ENCODE data around the gene VCP. TPM values are rescaled to one million over a fixed set of nuclear protein-coding genes. Genes with fewer than 3 reads are reported as not detected.

Gene VCP
- total RNA-seq, 1 donor from 2014 or later = 335 TPM

DNA sequence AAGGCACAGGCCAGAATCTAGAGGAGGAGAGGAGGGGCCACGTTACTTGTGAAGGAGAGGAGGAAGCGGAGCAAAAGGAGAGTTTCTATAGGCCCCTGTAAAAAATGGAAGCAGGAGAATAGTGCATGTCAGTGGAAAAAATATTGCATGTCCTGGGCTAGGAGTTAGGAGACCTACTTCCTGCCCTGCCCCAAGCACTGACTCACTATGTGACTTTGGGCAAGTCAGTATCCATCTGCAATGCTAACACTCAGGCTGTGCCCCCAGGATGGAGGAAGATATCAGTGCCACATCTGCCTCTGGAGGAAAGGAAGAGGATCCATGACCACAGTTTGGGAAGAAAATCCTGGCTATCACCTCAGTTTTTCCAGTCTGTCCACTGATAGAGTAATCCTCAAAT is 17.0 kb upstream of the VCP start:
- H3K4me3 Mint-ChIP-seq = no peak overlapping the region
- H3K27me3 Mint-ChIP-seq = no peaks in the 10 kb centered on the region
- H3K9me3 Mint-ChIP-seq = no peaks in the 10 kb centered on the region
- intact Hi-C loops (cut with micrococcal nuclease) = no loop called here
- H3K36me3 Mint-ChIP-seq (ENCODE audit: low read depth) = peaks cover 47% of the 10 kb centered on the region
- no peak overlapping the region for H3K27ac Mint-ChIP-seq
- no peak for DNase-seq
- peaks cover under 1% of the 10 kb centered on the region for H3K4me1 Mint-ChIP-seq

GRCh38 chr9:35085078-35085477 is 12.7 kb upstream of the VCP start:
- H3K36me3 Mint-ChIP-seq (ENCODE audit: low read depth) = peaks cover 24% of the 10 kb centered on the region
- DNase-seq = no peak
- intact Hi-C loops (cut with micrococcal nuclease) = no loop called here
- H3K27ac Mint-ChIP-seq = no peak overlapping the region
- no peaks in the 10 kb centered on the region for H3K27me3 Mint-ChIP-seq
- no peaks in the 10 kb centered on the region for H3K9me3 Mint-ChIP-seq
- peaks cover 3% of the 10 kb centered on the region for H3K4me1 Mint-ChIP-seq
- no peak overlapping the region for H3K4me3 Mint-ChIP-seq

- Mint-ChIP-seq H3K4me3 (peak within 1 kb of the TSS; percentile 99), H3K27ac (peak within 1 kb of the TSS; percentile 100), H3K9me3 (no peaks in the 10 kb centered on the region), H3K4me1 (peaks cover 30% of the 10 kb centered on the region), H3K27me3 (no peaks in the 10 kb centered on the region), H3K36me3 (ENCODE audit: low read depth) (peaks cover 24% of the 10 kb centered on the region)
- peak; percentile 96 for DNase-seq
- intact Hi-C loops (cut with micrococcal nuclease) = loop anchor here (1.0 kb wide), 5 partner anchors 7 to 35 kb away; partner anchors contain the start of genes PIGO, STOML2 and VCP
Observed at GRCh38 chr9:35079426-35080341, 7.3 kb upstream of the VCP start, which contains the start of gene FANCG. Gene FANCG, minus strand, starts transcription at chr9:35079942. Its CDS starts 418 bp downstream, at chr9:35079524.

DNA sequence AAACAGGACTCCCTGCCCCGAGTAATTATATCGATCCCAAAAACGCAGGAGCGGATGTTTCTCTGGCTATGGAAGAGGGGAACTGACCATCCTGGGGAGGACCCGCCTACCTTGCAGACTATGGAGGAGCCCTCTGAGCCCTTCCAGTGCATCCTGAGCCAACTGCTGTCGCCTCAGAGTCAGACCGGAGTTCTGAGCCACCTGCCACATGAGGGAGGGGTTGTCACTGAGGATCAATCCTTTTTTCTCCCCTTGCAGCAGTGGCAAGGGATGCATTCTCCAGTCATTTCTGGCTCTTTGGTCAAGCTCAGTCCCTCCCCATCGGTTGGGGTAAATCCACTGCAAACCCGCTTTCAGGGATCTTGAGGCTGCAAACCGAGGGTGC is 6.6 kb upstream of the VCP start:
- Mint-ChIP-seq H3K27me3 (no peaks in the 10 kb centered on the region), H3K4me1 (peaks cover 33% of the 10 kb centered on the region), H3K9me3 (no peaks in the 10 kb centered on the region), H3K27ac (peak overlapping the region; percentile 100), H3K36me3 (ENCODE audit: low read depth) (peaks cover 31% of the 10 kb centered on the region), H3K4me3 (peak overlapping the region; percentile 99)
- intact Hi-C loops (cut with micrococcal nuclease) = loop anchor here (1.0 kb wide), 2 partner anchors 24 to 32 kb away; partner anchors contain the start of gene STOML2
- no peak for DNase-seq

- Mint-ChIP-seq H3K36me3 (ENCODE audit: low read depth) (peaks cover 39% of the 10 kb centered on the region), H3K4me3 (peak overlapping the region; percentile 99), H3K27me3 (no peaks in the 10 kb centered on the region), H3K9me3 (no peaks in the 10 kb centered on the region), H3K4me1 (peaks cover 34% of the 10 kb centered on the region), H3K27ac (peak overlapping the region; percentile 100)
- intact Hi-C loops (cut with micrococcal nuclease) = no loop called here
- DNase-seq = no peak
Observed at GRCh38 chr9:35078066-35078465, 5.6 kb upstream of the VCP start.

DNA sequence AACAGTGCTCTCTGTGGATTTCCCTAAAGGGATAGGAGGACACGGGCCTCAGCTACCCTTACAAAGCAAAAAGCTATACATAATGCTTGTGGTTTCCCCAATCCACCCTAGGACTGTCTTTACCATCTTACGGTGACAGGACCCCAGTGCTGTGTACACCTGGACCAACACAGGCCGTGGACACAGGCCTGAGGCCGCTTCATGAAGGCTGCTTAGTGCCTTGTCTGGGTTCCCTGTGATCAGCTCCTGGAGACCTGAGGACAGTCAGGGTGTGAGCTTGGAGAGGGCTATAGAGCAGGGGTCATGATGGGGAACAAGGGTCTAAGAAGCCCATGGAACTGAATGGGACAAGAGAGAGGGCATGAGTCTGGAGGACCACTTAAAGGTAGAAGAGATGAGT is 4.4 kb upstream of the VCP start:
- peaks cover 39% of the 10 kb centered on the region for H3K36me3 Mint-ChIP-seq (ENCODE audit: low read depth)
- H3K27me3 Mint-ChIP-seq = no peaks in the 10 kb centered on the region
- H3K27ac Mint-ChIP-seq = peak overlapping the region; percentile 25
- peak overlapping the region; percentile 99 for H3K4me3 Mint-ChIP-seq
- no peaks in the 10 kb centered on the region for H3K9me3 Mint-ChIP-seq
- H3K4me1 Mint-ChIP-seq = peaks cover 38% of the 10 kb centered on the region
- no peak for DNase-seq
- intact Hi-C loops (cut with micrococcal nuclease) = no loop called here

- peaks cover 42% of the 10 kb centered on the region for H3K4me1 Mint-ChIP-seq
- DNase-seq = no peak
- no peak overlapping the region for H3K4me3 Mint-ChIP-seq
- intact Hi-C loops (cut with micrococcal nuclease) = no loop called here
- no peaks in the 10 kb centered on the region for H3K9me3 Mint-ChIP-seq
- no peak overlapping the region for H3K27ac Mint-ChIP-seq
- H3K27me3 Mint-ChIP-seq = no peaks in the 10 kb centered on the region
- H3K36me3 Mint-ChIP-seq (ENCODE audit: low read depth) = peaks cover 50% of the 10 kb centered on the region
Observed at GRCh38 chr9:35075358-35075757, 2.9 kb upstream of the VCP start.

- H3K4me3 Mint-ChIP-seq = no peak overlapping the region
- intact Hi-C loops (cut with micrococcal nuclease) = no loop called here
- peaks cover 41% of the 10 kb centered on the region for H3K4me1 Mint-ChIP-seq
- no peak for DNase-seq
- H3K9me3 Mint-ChIP-seq = no peaks in the 10 kb centered on the region
- H3K27ac Mint-ChIP-seq = no peak overlapping the region
- peaks cover 55% of the 10 kb centered on the region for H3K36me3 Mint-ChIP-seq (ENCODE audit: low read depth)
- no peaks in the 10 kb centered on the region for H3K27me3 Mint-ChIP-seq
Observed at GRCh38 chr9:35074791-35075190, 2.4 kb upstream of the VCP start.

DNA sequence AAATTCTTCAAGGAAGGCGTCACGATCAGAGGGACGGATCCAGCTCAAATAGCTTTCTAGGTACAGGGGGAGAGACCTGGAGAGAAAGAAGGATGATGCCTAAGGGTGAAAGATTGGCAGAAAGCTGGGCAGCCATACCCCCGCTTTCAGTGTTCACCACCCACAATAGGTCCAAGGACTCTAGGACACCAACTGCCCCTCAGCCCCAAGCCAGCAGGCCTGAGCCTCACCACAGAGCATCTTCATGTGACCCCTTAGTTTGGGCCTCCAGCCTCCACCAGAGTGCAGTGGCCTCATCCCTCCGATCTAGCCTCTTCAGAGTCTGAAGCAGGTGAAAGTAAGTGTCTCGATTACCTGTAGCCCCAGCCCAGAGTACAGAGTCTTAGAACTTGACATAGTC is 1.7 kb upstream of the VCP start:
- no peak for DNase-seq
- Mint-ChIP-seq H3K4me1 (peaks cover 44% of the 10 kb centered on the region), H3K27ac (no peak overlapping the region), H3K9me3 (no peaks in the 10 kb centered on the region), H3K27me3 (no peaks in the 10 kb centered on the region), H3K36me3 (ENCODE audit: low read depth) (peaks cover 57% of the 10 kb centered on the region), H3K4me3 (no peak overlapping the region)
- intact Hi-C loops (cut with micrococcal nuclease) = no loop called here

GRCh38 chr9:35073279-35073612 is 821 bp upstream of the VCP start:
- Mint-ChIP-seq H3K9me3 (no peaks in the 10 kb centered on the region), H3K27ac (peak overlapping the region; percentile 92), H3K4me3 (peak overlapping the region; percentile 95), H3K4me1 (peaks cover 47% of the 10 kb centered on the region), H3K27me3 (no peaks in the 10 kb centered on the region), H3K36me3 (ENCODE audit: low read depth) (peaks cover 64% of the 10 kb centered on the region)
- intact Hi-C loops (cut with micrococcal nuclease) = no loop called here
- DNase-seq = no peak

DNA sequence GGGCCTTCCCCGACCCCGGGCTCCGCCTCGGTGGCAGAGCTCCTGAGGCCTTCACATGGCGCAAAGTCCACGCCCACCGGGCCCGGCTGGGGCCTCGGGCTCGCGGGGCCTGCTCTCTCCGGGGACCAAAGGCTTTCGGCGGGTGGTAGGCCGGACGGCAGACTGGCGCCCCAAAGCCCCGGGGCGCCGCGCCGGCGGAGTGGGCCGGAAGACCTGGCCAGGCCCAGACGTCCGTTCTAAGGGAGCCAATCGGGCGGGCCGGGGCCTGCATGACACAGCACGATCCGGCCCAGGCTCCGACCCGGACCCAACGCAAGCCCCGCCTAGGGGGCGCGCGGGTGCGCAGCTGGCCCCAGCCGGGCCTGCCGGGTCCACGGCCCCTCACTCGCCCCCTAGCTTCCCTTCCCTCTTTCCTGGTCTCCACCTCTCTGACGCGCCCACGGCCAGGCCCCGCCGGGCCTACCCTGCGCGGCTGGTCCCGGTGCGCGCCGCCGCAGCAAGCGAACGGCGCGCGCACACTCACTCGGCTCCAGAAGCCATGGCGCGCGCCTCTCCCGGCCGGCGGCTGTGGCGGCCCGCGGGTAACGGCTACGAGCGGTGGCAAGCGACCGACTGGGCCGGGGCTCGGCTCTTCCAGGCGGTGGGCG is 488 bp downstream of the VCP start:
- H3K9me3 Mint-ChIP-seq = no peaks in the 10 kb centered on the region
- H3K4me1 Mint-ChIP-seq = peaks cover 46% of the 10 kb centered on the region
- peak overlapping the region; percentile 94 for H3K27ac Mint-ChIP-seq
- peak overlapping the region; percentile 95 for H3K4me3 Mint-ChIP-seq
- peaks cover 72% of the 10 kb centered on the region for H3K36me3 Mint-ChIP-seq (ENCODE audit: low read depth)
- H3K27me3 Mint-ChIP-seq = no peaks in the 10 kb centered on the region
- peak; percentile 93 for DNase-seq
- intact Hi-C loops (cut with micrococcal nuclease) = loop anchor here (1.0 kb wide), 5 partner anchors 8 to 743 kb away; partner anchors contain the start of genes DNAJB5, HINT2 and PIGO

- H3K27me3 Mint-ChIP-seq = no peaks in the 10 kb centered on the region
- peak overlapping the region; percentile 94 for H3K27ac Mint-ChIP-seq
- intact Hi-C loops (cut with micrococcal nuclease) = loop anchor here (1.0 kb wide), 1 partner anchor 82 kb away; the partner anchor contains the start of gene DNAJB5
- no peak for DNase-seq
- H3K4me1 Mint-ChIP-seq = peaks cover 46% of the 10 kb centered on the region
- peak overlapping the region; percentile 95 for H3K4me3 Mint-ChIP-seq
- peaks cover 72% of the 10 kb centered on the region for H3K36me3 Mint-ChIP-seq (ENCODE audit: low read depth)
- no peaks in the 10 kb centered on the region for H3K9me3 Mint-ChIP-seq
Observed at GRCh38 chr9:35070823-35071813, 1.3 kb downstream of the VCP start.

- DNase-seq = no peak
- intact Hi-C loops (cut with micrococcal nuclease) = no loop called here
- no peaks in the 10 kb centered on the region for H3K27me3 Mint-ChIP-seq
- peaks cover 39% of the 10 kb centered on the region for H3K4me1 Mint-ChIP-seq
- H3K36me3 Mint-ChIP-seq (ENCODE audit: low read depth) = peaks cover 64% of the 10 kb centered on the region
- peak overlapping the region; percentile 36 for H3K4me3 Mint-ChIP-seq
- peak overlapping the region; percentile 43 for H3K27ac Mint-ChIP-seq
- H3K9me3 Mint-ChIP-seq = no peaks in the 10 kb centered on the region
Observed at GRCh38 chr9:35069020-35069419, 3.4 kb downstream of the VCP start.

All from activated CD4-positive, alpha-beta T cell treated with anti-CD3 and anti-CD28 coated beads, Interleukin-2, amount 10 ng/mL, durations not matched to agents 24 days and 14 days (primary cell).